ENCODE data around the gene WAC.

DNA sequence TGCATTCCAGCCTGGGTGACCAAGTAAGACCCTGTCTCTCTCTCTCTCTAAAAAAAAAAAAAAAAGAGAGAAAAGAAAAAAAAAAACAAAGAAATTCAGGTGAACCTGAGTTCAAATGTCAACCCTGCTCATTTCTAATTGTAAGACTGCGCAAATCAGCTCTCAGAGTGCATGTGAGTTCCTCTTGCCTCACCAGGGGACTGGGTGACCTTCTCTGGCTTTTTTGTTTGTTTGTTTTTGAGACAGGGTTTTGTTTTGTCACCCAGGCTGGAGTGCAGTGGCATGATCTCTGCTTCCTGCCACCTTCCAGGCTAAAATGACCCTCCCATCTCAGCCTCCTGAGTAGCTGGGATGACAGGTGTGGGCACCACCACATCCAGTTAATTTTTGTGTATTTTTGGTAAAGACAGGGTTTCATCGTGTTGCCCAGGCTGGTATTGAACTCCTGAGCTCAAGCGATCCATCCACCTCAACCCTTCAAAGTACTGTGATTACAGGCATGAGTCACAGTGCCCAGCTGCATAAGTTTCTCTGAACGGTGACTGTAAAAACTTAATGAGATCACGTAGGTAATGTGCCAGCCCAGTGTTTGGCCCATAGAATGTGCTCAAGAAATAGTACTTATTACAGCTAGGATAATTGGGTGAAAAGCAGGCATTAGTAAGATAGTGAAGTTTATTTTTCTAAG lies 99.1 kb downstream of the WAC start:
- TF ChIP-seq CTCF (IDR thresholded peaks at IDR 0.05; ENCODE audit: low read depth, low read length) (no peak), POLR2A (IDR thresholded peaks at IDR 0.05; ENCODE audit: extremely low read depth, insufficient read length) (no peak)
